ENCODE data around the gene ZBTB16. TPM values are rescaled to one million over a fixed set of nuclear protein-coding genes. Genes with fewer than 3 reads are reported as not detected.

ZBTB16 gene
- total RNA-seq, 1 experiment from 2014 or later: not detected

DNA sequence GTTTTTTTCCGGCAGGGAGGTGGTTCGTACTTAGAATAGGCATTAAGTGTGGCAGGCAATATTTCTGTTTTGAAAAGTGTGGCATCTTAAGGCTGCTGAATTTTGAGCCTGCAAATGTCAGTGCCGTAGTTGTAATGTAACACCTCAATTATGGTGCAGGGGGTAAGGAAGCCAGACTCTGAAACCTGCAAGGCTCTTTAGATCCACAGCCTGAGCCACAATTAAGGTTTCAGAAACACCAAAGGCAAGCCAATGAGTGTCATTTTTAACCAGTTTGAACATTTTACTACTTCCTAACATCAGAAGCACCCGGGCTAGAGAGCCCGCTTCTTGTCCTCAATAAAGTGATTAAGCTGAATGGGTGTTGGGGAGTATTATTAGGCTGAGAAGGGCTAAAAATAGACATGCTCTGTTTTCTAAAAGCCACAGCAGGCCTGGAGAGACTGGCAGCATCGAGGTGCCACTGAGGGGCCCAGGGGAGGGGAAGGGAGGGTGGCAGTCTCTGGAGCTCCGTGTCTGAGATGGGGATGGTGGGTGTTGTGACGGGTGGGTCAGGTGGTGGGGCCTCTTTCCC, 113.4 kb downstream of the ZBTB16 start:
- no peaks in the 10 kb centered on the region for H3K36me3 ChIP-seq (replicated peaks; ENCODE audit: control insufficient read depth, insufficient read depth, low read length)
- H3K27me3 ChIP-seq (ENCODE audit: control insufficient read depth, insufficient read depth, low read length): peaks cover 2% of the 10 kb centered on the region; the same call in 1 of the 2 replicates
- no peak overlapping the region for H3K4me3 ChIP-seq (ENCODE audit: insufficient read depth, low read depth, low read length)
- no peak for DNase-seq

DNA sequence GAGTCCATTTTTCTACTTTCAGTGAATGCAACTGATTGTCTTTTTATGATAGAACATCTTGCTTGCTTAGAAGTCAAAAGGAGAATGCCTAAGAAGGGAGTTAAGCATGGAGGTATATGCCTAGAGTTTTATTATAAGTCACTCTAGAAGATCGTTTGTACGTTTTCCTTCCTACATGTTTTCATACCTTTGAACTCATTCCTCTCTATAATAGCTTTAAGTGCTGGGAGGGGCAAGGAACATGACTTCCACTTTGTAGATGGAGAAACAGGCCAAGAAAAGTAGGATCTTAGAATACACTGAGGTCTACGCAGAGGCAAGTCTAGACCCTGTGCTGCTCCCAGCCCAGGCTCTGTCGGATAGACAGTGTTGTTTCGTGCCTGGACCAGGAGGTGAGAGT, 114.3 kb downstream of the ZBTB16 start:
- Histone ChIP-seq H3K36me3 (replicated peaks; ENCODE audit: control insufficient read depth, insufficient read depth, low read length) (no peaks in the 10 kb centered on the region), H3K4me3 (ENCODE audit: insufficient read depth, low read depth, low read length) (no peak overlapping the region), H3K27me3 (ENCODE audit: control insufficient read depth, insufficient read depth, low read length) (peaks cover 2% of the 10 kb centered on the region; the same call in 1 of the 2 replicates)
- no peak for DNase-seq

DNA sequence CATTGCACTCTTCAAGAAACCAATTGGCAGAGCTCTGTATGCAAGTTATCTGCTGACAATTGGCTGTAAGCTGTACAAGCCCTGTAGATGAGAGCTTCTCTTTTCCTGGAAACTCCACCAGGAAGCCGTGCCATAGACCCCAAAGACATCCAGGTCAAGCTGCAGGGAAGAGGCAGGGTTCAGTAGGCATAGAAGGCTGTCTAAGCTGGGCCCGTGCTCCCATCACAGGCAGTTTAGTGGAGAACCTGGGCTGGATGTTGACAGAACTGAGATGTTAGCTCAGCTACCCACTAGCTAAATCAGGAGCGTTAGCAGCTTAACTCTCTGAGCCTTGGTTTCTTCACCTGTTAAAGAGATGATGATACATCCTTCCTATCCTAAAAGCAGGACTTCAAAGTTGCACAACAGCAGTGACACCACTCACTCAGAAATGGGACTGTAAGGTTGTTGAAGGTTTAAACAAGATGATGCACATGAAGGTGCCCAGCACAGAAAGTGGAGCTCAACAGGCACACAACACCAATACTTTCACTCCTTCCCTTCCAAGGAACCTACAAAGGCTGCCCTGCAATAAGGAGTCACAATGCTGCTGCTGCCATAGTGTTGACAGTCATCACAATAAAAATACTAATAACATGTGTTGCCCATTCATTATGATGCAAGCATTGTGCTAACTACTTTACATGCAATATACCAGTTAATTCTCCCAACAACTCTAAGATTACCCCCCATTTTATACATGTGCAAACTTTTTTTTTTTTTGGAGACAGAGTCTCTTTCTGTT, 115.4 kb downstream of the ZBTB16 start:
- H3K4me3 ChIP-seq (ENCODE audit: insufficient read depth, low read depth, low read length): no peak overlapping the region
- no peak for DNase-seq
- no peaks in the 10 kb centered on the region; the same call in 1 of the 2 replicates for H3K27me3 ChIP-seq (ENCODE audit: control insufficient read depth, insufficient read depth, low read length)
- no peaks in the 10 kb centered on the region for H3K36me3 ChIP-seq (replicated peaks; ENCODE audit: control insufficient read depth, insufficient read depth, low read length)

DNA sequence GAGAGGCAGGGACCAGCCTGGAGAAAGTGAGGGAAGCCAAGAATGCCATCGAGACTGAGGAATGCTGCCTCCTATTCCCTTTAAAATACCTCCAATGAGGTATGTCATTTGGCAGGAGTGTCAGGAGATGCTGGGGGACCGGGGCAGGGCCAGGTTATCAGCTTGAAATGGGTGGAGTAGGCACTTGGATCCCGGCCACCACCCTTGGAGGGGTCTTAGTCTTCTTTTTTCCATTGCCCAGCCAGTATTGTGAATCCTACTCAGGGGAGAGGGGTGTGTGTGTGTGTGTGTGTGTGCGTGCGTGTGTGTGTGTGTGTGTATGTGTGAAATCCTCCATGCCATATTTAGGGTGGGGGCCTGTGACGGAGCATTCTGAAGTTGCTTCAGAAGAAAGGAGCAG, 116.2 kb downstream of the ZBTB16 start:
- DNase-seq: no peak
- H3K4me3 ChIP-seq (ENCODE audit: insufficient read depth, low read depth, low read length): no peak overlapping the region
- H3K36me3 ChIP-seq (replicated peaks; ENCODE audit: control insufficient read depth, insufficient read depth, low read length): no peaks in the 10 kb centered on the region
- H3K27me3 ChIP-seq (ENCODE audit: control insufficient read depth, insufficient read depth, low read length): no peaks in the 10 kb centered on the region; the same call in 1 of the 2 replicates

DNA sequence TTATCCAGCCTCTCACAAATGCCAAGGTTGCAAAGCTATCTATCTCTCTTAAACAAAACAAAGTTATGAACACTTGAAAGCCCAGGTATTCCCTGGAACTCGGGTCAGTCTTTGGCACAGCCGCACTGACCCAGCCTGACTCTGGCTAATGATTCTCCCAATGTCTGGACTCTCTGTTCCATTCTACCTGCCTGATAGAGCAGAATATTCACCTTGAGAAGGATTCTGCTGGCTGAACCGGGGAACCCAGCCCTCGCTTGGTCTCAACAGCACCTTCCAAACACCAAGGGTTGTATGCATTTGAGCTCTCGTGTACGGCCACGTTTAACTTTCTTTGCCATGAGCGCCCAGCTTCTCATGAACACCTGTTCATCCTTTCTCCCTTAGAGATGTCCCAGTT, 116.8 kb downstream of the ZBTB16 start:
- Histone ChIP-seq H3K36me3 (replicated peaks; ENCODE audit: control insufficient read depth, insufficient read depth, low read length) (no peaks in the 10 kb centered on the region), H3K27me3 (ENCODE audit: control insufficient read depth, insufficient read depth, low read length) (no peaks in the 10 kb centered on the region; the same call in 1 of the 2 replicates), H3K4me3 (ENCODE audit: insufficient read depth, low read depth, low read length) (no peak overlapping the region)
- DNase-seq: no peak

DNA sequence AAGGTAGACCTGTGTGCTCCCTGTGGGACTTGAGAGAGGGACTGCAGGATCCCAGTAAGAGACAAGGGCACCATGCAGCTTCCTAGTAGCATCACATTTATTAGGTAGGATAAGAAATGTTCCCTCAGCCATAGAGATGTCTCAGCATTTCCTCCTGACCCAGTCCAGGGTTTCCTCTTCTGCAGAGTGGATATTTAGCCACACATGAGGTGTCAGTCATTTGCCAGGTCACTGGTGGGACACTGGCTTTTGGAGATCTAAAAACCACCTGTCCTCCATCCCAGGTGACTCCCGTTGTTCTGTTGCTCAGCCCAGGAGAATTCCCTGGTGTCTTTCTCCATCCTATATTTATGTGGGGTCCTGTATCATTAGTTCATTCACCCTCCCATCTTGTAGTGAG, 119.1 kb downstream of the ZBTB16 start:
- Histone ChIP-seq H3K36me3 (replicated peaks; ENCODE audit: control insufficient read depth, insufficient read depth, low read length) (no peaks in the 10 kb centered on the region), H3K27me3 (ENCODE audit: control insufficient read depth, insufficient read depth, low read length) (no peaks in the 10 kb centered on the region; the same call in 1 of the 2 replicates), H3K4me3 (ENCODE audit: insufficient read depth, low read depth, low read length) (no peak overlapping the region)
- DNase-seq: no peak

DNA sequence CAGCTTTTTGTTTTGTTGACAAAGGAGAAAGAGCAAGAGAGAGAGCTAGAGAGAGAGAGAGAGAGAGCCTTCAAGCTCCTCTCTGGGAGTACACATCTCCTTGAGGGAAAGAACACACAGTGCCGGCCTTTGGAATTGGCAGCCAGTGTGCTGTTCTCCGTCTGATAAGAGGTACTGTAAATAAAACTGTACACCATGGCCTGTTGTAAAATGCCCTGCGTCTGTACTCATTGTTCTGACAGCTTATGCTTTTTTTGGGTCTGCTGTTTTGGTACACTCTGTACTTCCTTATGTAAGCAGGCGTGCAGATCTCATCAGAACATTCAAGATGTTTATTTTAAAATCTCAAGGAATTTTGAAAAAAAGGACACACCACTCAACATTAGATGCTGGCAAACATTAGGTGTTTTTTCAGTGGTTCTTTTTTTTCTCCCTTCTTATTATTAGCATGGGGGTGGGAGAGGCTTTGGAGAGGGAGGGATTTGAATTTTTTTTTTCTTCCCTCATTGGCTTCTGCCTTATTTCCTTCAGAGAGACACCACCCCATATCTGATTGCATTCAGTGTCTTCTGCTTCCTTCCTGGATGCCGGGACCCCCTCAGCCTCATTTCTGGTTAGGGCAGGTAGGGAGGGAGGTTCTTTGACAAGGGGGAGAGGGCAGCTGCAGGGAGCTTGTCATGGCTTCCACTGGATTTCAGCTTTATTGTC, 119.9 kb downstream of the ZBTB16 start:
- H3K4me3 ChIP-seq (ENCODE audit: insufficient read depth, low read depth, low read length): no peak overlapping the region
- H3K36me3 ChIP-seq (replicated peaks; ENCODE audit: control insufficient read depth, insufficient read depth, low read length): no peaks in the 10 kb centered on the region
- H3K27me3 ChIP-seq (ENCODE audit: control insufficient read depth, insufficient read depth, low read length): no peaks in the 10 kb centered on the region; the same call in 1 of the 2 replicates
- no peak for DNase-seq

DNA sequence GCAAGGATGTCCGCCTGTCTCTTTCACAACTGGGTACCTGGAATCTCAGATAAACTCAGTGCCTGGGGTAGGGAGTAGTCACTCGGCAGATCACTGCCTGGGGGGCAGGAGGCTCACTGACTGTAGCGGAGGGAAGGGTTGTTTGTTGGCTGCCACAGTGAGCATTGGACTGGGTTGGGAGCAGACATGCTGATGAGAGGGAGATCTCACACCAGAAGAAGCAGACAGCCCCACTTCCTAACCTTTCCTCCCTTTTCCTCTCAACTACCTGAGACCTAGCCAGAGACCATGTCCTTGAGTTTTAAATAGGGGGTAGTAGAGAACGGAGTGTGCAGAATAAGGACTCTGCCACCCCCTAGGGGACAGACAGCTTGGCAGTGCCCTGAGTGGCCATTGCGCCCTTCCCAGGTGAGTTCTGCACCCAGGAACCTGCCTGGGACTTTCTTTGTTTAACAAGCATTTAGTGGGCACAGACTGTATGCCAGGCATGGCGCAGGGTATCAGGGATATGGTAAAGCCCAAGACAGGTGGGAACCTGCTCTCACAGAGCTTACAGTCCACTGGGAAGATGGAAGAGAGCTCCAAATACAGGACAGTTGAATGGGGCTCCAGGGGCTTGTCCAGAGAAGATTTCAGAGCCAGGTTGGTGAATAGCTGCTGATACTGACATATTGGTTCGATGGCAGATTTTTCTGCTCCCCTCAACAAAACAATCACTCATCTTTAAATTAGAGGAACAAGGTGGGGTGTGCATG, 121.0 kb downstream of the ZBTB16 start:
- peak; percentile 75 for DNase-seq
- no peaks in the 10 kb centered on the region; the same call in 1 of the 2 replicates for H3K27me3 ChIP-seq (ENCODE audit: control insufficient read depth, insufficient read depth, low read length)
- H3K36me3 ChIP-seq (replicated peaks; ENCODE audit: control insufficient read depth, insufficient read depth, low read length): no peaks in the 10 kb centered on the region
- no peak overlapping the region for H3K4me3 ChIP-seq (ENCODE audit: insufficient read depth, low read depth, low read length)

DNA sequence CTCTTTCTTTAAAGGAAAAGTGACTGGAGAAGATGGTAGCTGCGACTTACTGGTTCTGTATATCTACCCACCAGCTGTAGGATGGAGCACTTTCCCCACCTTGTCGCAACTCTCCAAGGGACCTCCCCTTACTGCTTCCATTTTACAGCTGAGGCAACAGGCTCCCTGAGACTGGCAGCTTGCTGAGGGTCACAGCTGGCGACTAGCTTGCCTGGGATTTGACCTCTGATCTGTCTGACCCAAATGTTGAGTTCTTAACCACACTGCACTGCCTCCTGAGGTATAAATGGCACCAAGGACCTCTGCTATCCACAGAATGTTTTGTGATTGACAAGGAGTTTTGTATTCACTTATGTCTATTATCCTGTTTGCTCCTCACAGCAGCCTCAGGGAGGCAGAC, 121.7 kb downstream of the ZBTB16 start:
- no peak for DNase-seq
- no peak overlapping the region for H3K4me3 ChIP-seq (ENCODE audit: insufficient read depth, low read depth, low read length)
- H3K36me3 ChIP-seq (replicated peaks; ENCODE audit: control insufficient read depth, insufficient read depth, low read length): no peaks in the 10 kb centered on the region
- H3K27me3 ChIP-seq (ENCODE audit: control insufficient read depth, insufficient read depth, low read length): no peaks in the 10 kb centered on the region; the same call in 1 of the 2 replicates

DNA sequence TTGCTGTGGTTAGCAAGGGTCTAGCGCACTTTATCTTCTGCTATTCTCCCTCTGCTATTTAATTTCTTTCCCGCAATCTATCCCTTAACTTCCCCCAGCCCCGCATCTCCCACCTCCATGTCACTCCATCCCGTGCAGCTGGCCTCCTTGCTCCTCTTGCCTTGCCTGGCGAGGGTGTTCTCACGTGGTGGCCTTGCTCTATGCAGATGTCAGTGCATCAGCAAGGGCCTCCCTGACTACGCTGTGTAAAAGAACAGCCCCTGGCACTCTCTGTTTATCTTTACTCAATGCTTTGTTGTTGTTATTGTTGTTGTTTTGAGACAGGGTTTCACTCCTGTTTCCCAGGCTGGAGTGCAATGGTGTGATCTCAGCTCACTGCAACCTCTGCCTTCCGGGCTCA, 122.2 kb downstream of the ZBTB16 start:
- H3K36me3 ChIP-seq (replicated peaks; ENCODE audit: control insufficient read depth, insufficient read depth, low read length): no peaks in the 10 kb centered on the region
- no peak overlapping the region for H3K4me3 ChIP-seq (ENCODE audit: insufficient read depth, low read depth, low read length)
- no peaks in the 10 kb centered on the region for H3K27me3 ChIP-seq (ENCODE audit: control insufficient read depth, insufficient read depth, low read length)
- DNase-seq: no peak

DNA sequence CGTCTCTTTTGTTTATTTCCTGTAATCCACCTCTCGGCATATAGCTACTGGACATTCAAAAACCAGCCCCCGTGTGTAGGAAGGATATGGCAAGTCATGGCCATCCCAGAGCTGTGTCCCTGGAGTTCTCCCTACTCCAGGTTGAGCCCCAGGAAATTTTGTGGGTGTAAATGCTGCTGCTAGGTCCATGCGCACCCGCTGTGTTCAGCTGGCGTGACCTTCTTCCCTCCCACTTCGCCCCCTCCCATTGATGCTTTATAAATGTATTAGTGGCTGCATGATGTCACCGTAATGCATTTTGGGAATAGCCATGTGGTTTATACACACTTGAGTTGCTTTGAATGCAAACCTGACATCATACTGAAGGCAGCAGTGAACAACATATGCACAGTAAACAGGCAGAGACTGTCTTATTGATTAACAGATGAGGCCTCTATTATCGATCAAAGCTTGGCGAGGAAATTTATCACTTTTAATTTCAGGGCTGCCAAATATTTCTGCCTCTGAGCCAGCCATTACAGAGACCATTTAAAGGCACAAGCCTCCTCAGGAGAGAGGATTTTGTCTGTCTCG, 123.0 kb downstream of the ZBTB16 start:
- no peak for DNase-seq
- H3K36me3 ChIP-seq (replicated peaks; ENCODE audit: control insufficient read depth, insufficient read depth, low read length): no peaks in the 10 kb centered on the region
- H3K4me3 ChIP-seq (ENCODE audit: insufficient read depth, low read depth, low read length): no peak overlapping the region
- H3K27me3 ChIP-seq (ENCODE audit: control insufficient read depth, insufficient read depth, low read length): no peaks in the 10 kb centered on the region

DNA sequence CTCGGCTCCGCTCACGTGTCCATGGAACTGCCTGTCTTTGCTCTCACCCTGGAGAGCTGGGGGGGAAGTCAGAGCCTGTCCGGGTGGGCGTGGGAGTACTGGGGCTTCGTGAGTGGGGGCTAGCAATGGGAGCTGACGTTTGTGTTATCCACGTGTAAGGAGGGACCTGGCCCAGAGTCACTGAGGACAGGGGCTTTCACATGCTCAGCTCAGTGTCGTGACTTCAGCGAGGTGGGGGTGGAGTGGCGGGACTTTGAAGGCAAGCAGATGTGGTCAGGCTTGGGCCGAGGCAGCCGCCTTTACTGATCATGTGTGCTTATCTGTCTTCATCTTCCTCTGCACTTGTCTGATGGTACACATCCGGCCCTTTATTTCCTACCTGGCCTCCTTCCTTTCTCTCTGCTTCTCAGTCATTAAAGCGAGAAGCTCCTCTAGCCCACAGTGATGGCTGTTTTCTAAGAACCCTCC, 123.6 kb downstream of the ZBTB16 start:
- no peaks in the 10 kb centered on the region for H3K36me3 ChIP-seq (replicated peaks; ENCODE audit: control insufficient read depth, insufficient read depth, low read length)
- no peaks in the 10 kb centered on the region for H3K27me3 ChIP-seq (ENCODE audit: control insufficient read depth, insufficient read depth, low read length)

DNA sequence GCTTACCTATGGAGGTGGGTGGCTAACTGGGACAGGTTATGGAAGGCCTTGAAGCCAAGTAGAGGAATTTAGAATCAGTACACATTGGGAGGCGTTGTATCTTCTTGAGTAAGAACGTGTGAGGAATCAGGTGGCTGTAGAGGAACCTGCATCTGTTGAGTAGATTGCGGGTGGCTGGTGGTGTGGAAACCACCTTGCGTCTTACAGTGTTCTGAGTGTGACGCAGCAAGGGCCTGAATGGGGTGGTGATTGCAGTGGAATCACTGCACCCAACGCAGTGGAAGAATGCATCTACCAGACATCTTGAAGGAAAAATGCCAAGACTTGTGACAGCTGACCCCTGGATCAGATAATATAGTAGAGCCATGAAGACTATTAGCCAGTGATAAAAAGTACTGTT, 125.9 kb downstream of the ZBTB16 start:
- no peaks in the 10 kb centered on the region for H3K27me3 ChIP-seq (ENCODE audit: control insufficient read depth, insufficient read depth, low read length)
- no peaks in the 10 kb centered on the region for H3K36me3 ChIP-seq (replicated peaks; ENCODE audit: control insufficient read depth, insufficient read depth, low read length)
- DNase-seq: no peak
- no peak overlapping the region for H3K4me3 ChIP-seq (ENCODE audit: insufficient read depth, low read depth, low read length)

More for the DNA sequence above, 123.6 kb downstream of the ZBTB16 start:
- H3K4me3 ChIP-seq (ENCODE audit: insufficient read depth, low read depth, low read length): no peak overlapping the region
- DNase-seq: no peak

DNA sequence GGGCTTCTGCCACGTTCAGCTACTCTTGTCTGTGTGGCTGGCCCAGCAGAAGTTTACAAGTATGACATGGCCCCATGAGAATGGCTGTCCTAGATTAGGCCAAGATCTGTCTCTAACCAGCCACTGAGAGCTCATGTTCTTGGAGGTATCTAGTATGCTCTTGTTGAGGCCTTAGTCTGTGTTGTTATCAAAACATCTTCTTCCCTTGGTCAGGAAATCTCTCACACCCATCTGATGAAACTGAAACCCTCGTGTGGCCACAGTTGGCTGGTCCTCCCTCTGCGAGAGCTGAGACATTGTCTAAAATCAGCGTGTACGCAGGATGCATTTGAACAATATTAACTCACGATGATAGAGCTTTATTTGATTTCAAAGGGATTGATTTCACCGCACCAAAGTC, 127.7 kb downstream of the ZBTB16 start:
- no peaks in the 10 kb centered on the region for H3K27me3 ChIP-seq (ENCODE audit: control insufficient read depth, insufficient read depth, low read length)
- H3K4me3 ChIP-seq (ENCODE audit: insufficient read depth, low read depth, low read length): no peak overlapping the region
- DNase-seq: no peak
- H3K36me3 ChIP-seq (replicated peaks; ENCODE audit: control insufficient read depth, insufficient read depth, low read length): no peaks in the 10 kb centered on the region
